Measurements from ENCODE around the gene OTUB1. TPM values are rescaled to one million over a fixed set of nuclear protein-coding genes. Genes with fewer than 3 reads are reported as not detected.

OTUB1 gene
- total RNA-seq, 1 donor, result 34.4 TPM

GRCh38 chr11:63991558-63991957 lies 5.3 kb downstream of the OTUB1 start:
- DNase-seq (ENCODE audit: insufficient read length, low spot score, missing footprints), result peak; percentile 77
- no peaks in the 10 kb centered on the region for H3K9me3 ChIP-seq (ENCODE audit: low read depth, low read length)
- no peak overlapping the region for H3K27ac ChIP-seq (ENCODE audit: low read depth, low read length)
- H3K4me3 ChIP-seq (ENCODE audit: insufficient read depth, low read length), result no peak overlapping the region
- H3K36me3 ChIP-seq (ENCODE audit: insufficient read depth, low read length), result peaks cover 37% of the 10 kb centered on the region
- H2AFZ ChIP-seq (ENCODE audit: low read length), result no peak overlapping the region
- H3K79me2 ChIP-seq (ENCODE audit: insufficient read depth, low read length), result peaks cover 48% of the 10 kb centered on the region
- no peak for TF ChIP-seq CTCF (IDR thresholded peaks at IDR 0.05; ENCODE audit: extremely low read depth, low read depth, low read length)
- peaks cover 9% of the 10 kb centered on the region for H3K4me1 ChIP-seq (ENCODE audit: insufficient read depth, low read length)
- no peaks in the 10 kb centered on the region for H3K27me3 ChIP-seq (ENCODE audit: insufficient read depth, low read length)
- peaks cover 45% of the 10 kb centered on the region for H4K20me1 ChIP-seq (ENCODE audit: insufficient read depth, low read length)
- H3K4me2 ChIP-seq (ENCODE audit: insufficient read depth, low read length), result no peak overlapping the region

GRCh38 chr11:63993100-63993499 lies 6.9 kb downstream of the OTUB1 start:
- Histone ChIP-seq H3K27ac (ENCODE audit: low read depth, low read length) (no peak overlapping the region), H2AFZ (ENCODE audit: low read length) (no peak overlapping the region), H3K4me1 (ENCODE audit: insufficient read depth, low read length) (no peaks in the 10 kb centered on the region), H3K4me2 (ENCODE audit: insufficient read depth, low read length) (no peak overlapping the region), H3K9me3 (ENCODE audit: low read depth, low read length) (no peaks in the 10 kb centered on the region), H3K79me2 (ENCODE audit: insufficient read depth, low read length) (peaks cover 32% of the 10 kb centered on the region), H4K20me1 (ENCODE audit: insufficient read depth, low read length) (peaks cover 35% of the 10 kb centered on the region), H3K27me3 (ENCODE audit: insufficient read depth, low read length) (no peaks in the 10 kb centered on the region), H3K36me3 (ENCODE audit: insufficient read depth, low read length) (peaks cover 46% of the 10 kb centered on the region), H3K4me3 (ENCODE audit: insufficient read depth, low read length) (no peak overlapping the region)
- no peak for DNase-seq (ENCODE audit: insufficient read length, low spot score, missing footprints)
- no peak for TF ChIP-seq CTCF (IDR thresholded peaks at IDR 0.05; ENCODE audit: extremely low read depth, low read depth, low read length)

- Histone ChIP-seq H2AFZ (ENCODE audit: low read length) (no peak overlapping the region), H3K4me2 (ENCODE audit: insufficient read depth, low read length) (no peak overlapping the region), H3K27ac (ENCODE audit: low read depth, low read length) (no peak overlapping the region), H3K36me3 (ENCODE audit: insufficient read depth, low read length) (peaks cover 39% of the 10 kb centered on the region), H4K20me1 (ENCODE audit: insufficient read depth, low read length) (peaks cover 35% of the 10 kb centered on the region), H3K27me3 (ENCODE audit: insufficient read depth, low read length) (no peaks in the 10 kb centered on the region), H3K4me1 (ENCODE audit: insufficient read depth, low read length) (no peaks in the 10 kb centered on the region), H3K4me3 (ENCODE audit: insufficient read depth, low read length) (no peak overlapping the region), H3K9me3 (ENCODE audit: low read depth, low read length) (no peaks in the 10 kb centered on the region), H3K79me2 (ENCODE audit: insufficient read depth, low read length) (peaks cover 26% of the 10 kb centered on the region)
- TF ChIP-seq CTCF (IDR thresholded peaks at IDR 0.05; ENCODE audit: extremely low read depth, low read depth, low read length), result no peak
- DNase-seq (ENCODE audit: insufficient read length, low spot score, missing footprints), result no peak
Observed at GRCh38 chr11:63993993-63994392, 7.8 kb downstream of the OTUB1 start.

- Histone ChIP-seq H3K4me2 (ENCODE audit: insufficient read depth, low read length) (no peak overlapping the region), H3K79me2 (ENCODE audit: insufficient read depth, low read length) (peaks cover 7% of the 10 kb centered on the region), H3K4me1 (ENCODE audit: insufficient read depth, low read length) (peaks cover 7% of the 10 kb centered on the region), H2AFZ (ENCODE audit: low read length) (no peak overlapping the region), H3K9me3 (ENCODE audit: low read depth, low read length) (no peaks in the 10 kb centered on the region), H3K36me3 (ENCODE audit: insufficient read depth, low read length) (peaks cover 24% of the 10 kb centered on the region), H3K4me3 (ENCODE audit: insufficient read depth, low read length) (no peak overlapping the region), H3K27ac (ENCODE audit: low read depth, low read length) (no peak overlapping the region), H3K27me3 (ENCODE audit: insufficient read depth, low read length) (no peaks in the 10 kb centered on the region), H4K20me1 (ENCODE audit: insufficient read depth, low read length) (peaks cover 31% of the 10 kb centered on the region)
- peak; percentile 83 for DNase-seq (ENCODE audit: insufficient read length, low spot score, missing footprints)
- no peak for TF ChIP-seq CTCF (IDR thresholded peaks at IDR 0.05; ENCODE audit: extremely low read depth, low read depth, low read length)
Observed at GRCh38 chr11:63996512-63996911, 10.3 kb downstream of the OTUB1 start.
